HG02973 (cell line): Measurements from ENCODE around the gene IKZF1.

Experiments used
- ATAC-seq: cut with Tn5 transposase; IDR thresholded peaks from one replicate; pipeline ENCODE4 v1.9.1; 2021; ENCODE audit warnings: moderate library complexity; ENCODE audit not compliant: unreplicated experiment

IKZF1 gene

DNA sequence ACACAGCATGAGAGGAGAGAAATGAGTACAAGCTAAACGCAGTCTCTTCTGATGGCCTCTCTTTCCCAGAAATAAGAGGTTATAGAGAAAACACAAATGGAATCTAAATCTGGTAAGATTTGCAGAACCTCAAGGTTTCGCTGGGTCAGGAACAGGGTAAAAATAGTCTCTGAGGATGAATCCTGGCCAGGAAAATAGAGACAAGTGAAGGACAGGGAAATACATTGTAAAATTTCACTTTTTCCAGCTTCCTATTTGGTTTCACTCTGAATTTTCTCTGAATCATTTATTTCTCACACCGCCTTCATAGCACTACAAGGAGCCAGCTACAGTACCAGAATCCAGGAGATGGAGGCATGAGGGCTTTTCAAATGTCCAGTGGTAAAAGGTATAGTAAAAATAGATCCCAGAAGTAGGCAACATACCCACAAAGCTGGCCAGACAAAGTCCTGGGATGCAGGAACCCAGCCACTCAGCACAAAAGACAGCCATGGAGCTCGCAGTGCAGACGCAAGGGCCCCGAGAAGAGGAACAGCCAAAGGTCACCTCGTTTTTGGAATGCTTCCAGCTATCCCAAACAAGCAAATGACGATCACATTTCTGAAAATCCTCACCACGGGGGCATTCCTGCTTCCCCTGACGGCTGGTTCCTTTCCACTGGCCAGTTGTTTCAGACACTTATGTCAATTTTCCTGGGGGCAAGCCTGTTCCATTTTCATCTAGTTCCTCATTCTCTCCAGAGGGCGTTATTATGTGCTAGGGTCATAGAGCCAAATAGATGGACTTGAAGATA lies 21.5 kb upstream of the IKZF1 start:
- ATAC-seq: no peak

DNA sequence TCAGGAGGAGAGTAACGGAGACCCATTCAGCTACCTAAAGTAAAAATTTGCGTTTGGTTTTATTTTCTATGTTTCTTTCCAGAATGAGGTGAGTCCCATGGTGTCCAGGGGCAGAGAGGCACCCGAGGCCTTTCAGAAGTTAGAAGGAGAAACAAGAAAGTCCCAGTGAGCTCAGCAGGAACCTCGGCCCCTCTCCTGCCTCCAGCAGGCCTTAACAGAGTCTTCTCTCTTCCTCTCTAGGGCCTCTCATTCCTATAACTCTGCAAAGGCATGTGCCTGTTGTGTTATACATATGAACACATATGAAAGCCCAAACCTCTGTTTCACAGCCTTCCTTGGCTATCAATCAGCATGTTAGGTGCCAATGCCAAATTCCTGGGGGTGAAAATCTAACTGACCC lies 20.8 kb upstream of the IKZF1 start:
- no peak for ATAC-seq

DNA sequence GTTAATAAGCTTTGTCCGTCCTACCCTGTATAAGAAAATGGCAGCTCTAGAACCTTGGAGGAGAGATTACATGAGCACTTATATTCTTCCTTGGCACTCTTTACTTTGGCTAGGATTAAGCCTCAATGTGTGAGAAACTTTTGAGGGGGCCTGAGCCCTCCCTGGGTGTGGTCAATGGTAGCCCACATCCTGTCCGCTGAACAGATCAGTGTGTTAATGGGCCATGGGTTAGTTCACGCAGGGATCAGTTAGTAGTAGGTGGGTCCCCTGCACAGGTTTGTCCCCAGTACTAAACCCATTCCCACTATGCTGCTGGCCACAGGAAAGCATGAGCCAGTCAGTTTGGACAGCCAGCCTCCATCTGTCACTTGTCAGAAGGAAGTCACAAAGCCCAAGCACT lies 20.2 kb upstream of the IKZF1 start:
- no peak for ATAC-seq

GRCh38 chr7:50285269-50285668 lies 19.2 kb upstream of the IKZF1 start:
- no peak for ATAC-seq

GRCh38 chr7:50287129-50287528 lies 17.4 kb upstream of the IKZF1 start:
- no peak for ATAC-seq

- ATAC-seq: no peak
Observed at GRCh38 chr7:50292165-50292757, 12.3 kb upstream of the IKZF1 start.

GRCh38 chr7:50292763-50293162 lies 11.8 kb upstream of the IKZF1 start:
- no peak for ATAC-seq

GRCh38 chr7:50293509-50294179 lies 10.9 kb upstream of the IKZF1 start:
- peak; percentile 52 for ATAC-seq

GRCh38 chr7:50295133-50295532 lies 9.4 kb upstream of the IKZF1 start:
- no peak for ATAC-seq

- no peak for ATAC-seq
Observed at GRCh38 chr7:50296799-50297198, 7.7 kb upstream of the IKZF1 start.

GRCh38 chr7:50298811-50299562 lies 5.5 kb upstream of the IKZF1 start:
- no peak for ATAC-seq

DNA sequence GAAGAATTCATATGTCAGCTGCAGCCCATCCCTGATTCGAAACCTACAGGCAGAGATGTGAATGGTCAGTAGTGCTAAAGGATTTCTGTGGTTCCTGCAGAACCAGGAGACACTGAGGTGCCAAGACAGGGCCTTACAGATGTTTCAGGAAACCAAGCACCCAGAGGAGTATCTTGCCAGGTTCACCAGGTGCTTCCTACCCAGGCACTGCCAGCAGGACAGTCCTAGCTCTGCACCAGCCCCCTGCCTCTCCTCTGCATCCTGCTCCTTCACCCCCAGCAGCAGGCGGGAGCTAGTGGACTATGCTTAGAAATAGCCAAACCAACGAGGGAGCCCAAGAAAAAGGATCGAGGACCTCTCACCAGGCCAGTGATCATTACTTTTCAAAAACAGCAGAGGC lies 4.2 kb upstream of the IKZF1 start:
- no peak for ATAC-seq

DNA sequence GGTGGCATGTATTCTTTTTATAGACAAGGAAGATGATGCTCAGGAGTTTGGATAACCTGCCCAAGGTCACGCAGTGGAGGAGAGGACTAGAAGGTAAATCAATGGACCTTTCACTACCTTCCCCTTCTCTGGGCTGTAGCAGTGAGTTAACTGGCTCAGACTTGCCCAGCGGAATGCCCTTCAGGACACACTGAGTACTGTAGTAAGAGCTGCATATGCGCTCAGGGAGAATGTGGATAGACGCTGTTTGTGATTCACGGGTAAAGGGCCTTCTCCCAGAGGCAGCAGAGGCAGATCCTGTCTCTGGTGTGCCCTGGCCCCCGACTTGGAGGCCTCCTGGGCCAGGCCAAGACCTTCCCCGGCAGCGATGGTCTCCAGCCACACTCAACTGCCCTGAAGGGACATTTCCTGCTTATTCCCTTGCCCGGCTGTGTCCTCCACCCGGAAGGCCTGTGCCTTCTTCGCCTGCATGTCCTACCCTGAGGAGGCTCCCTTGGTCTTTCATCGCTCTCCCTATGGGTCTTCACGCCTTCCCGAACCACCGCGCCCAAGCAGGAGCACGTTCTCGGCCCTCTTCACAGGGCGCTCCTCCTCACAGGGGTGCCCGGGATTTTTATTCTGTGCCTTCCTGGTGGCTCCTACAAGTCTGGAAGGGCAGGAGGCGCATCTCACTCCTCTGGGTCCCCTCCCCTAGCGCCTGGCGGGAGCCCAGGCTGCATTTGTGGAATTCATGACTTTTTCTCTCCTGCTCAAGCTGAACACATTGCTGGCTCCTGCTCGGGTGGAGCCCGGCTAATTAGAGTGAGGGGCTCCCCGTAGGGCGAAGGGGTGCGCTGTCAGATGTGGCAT lies 1.8 kb upstream of the IKZF1 start:
- no peak for ATAC-seq

DNA sequence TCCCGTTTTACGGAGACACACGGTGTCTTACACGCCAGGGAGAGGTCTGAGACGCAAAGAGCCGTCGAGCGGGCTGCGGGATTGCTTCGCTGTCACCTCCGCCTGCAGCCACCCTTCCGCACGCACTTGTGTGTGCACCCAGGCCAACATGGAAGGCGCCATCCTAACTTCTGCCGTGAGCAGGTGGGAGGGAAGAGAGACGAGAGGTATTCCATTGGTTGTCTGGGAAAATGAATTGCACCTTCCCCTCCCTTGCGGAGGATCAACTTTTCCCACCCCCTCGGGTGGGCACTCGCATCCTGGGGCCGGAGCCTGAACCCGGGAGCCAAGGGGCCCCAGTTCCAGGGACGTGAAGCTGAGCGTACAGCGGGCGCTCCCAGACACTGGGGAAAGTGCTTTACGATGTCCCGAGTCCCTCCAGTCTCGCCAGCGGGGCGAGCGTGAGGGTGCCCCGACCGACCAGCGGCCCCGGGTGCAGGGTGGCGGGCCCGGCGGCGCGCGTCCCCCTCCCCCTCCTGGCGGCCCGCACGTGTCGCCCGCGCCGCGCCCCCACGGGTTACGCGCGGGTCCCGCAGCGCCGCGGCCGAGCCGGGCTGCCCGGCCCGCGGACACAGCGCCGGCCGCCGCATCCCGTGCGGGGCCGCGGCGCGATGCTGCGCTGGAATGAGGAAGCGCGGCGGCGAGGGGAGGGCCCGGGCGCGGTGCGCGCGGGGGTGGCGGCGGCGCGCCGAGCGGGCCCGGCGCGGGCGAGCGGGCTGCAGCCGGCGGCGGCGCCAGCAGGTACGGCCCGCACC lies 984 bp upstream of the IKZF1 start:
- peak; percentile 26 for ATAC-seq

DNA sequence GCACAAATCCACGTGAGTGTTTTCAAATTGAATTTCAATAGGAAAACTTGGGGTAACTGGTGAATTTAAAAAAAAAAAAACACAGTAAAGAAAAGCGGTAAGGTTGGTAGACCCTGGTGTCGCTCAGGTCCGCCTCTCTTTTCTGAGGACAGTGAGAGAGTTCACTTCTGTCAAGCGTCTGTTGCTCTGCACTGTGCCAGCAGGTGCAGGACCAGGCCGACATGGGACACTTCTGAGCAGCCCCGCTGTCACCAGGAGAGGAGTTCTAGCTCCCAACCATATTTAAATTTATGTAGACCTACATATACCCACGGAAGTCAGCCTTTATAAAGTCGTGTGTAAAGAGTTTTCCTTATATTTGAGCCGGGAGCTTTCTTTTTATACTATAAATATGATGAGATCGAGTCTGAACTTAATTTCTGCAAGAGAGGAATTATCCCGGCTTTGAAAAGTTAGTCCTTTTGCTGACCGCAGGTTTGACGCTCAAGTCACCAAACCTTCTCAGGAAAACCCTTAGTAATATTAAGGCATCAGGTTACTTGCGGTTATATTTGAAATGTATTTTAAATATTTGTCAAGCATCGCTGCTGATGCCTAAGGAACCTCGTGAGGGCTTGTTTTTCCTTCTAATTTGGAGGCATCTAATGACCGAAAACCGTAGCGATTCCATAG lies 531 bp downstream of the IKZF1 start:
- ATAC-seq: peak; percentile 37

DNA sequence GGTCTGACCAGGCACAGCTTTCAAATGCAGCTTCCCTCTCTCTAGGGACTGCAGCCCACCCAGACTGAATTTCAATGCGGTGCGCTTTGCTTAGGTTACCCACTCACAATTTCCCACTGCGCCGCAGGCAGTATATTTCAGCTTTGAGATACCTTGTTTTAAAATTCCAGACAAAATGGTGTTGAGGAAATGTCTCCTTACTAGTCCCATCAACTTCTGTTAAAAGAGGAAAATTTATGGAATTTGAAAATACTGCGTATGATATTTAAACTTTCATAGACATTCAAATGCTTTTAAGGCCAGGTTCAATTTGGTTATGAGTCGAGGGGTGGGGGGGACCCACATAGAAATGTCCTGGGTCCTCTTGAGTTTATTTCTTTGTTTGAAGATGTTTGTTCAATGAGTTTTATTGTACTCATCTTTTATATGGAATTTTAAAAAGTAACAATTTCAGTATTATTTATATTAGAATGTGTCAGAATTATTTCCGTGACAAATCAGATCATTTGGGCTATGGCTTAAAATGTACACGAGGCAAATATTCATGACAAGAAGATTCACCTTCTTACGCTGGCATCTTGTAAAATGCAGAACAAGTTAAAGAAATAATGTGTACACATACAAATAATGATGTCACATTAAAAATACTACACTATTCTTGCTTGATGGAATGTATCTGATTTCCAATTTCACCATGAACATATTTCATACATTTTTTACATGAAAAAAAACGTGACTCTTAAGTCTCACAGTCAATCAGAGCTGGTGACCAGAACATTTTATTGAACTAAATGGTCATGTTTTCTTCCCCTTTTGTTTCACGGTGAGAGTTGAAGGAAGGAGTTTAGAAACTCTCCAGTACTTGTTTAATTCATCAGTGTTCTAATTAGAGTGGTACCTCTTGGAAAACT lies 1.3 kb downstream of the IKZF1 start:
- no peak for ATAC-seq

DNA sequence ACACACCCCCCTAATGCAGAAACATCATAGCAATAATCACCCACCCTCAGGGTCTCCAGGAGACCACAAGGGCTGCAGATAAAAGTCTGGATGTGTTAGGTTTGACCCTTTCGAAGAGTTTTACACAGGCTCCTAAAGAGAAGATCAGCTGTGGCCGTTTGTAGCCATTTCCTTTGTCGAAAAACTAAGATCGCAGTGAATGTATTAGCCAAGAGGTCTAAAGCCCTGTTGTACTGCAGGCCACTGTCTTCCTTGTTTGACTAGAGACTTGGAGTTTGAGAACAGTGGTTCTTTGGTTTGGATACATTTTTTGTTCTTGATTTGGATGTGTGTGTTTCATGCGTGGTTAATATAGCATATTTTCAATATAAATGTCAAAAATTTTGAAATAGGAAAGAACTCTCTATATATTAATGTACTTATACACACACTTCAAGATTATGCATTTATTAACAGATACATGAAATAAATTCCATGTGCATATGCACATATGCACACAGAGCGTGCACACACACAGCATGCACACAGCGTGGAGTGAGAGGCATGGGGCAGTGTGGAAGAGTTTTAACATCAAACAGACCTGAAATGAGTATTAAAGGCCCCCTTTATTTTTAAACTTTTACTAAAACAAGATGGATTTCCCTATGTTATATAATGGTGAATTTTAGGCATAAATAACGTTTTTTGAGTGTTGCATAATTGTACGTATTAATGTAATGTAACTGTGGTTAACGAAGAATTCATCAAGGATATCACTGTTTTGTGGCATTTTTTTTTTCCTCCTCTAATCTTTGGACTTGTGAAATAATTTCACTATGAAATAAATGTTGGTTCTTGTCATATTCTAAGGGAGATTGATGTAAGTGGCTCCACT lies 2.2 kb downstream of the IKZF1 start:
- ATAC-seq: no peak
